SK-N-SH treated with all-trans-retinoic acid at 6 μM for 48 hours (cell line): ENCODE data around the gene MANBA.
"Not testable (repeated sequence)": the region's sequence is repeated elsewhere in the genome, so short reads cannot be mapped to it uniquely, and the experiment has no call there.

Experiments used
- ARNTL ChIP-seq: fragments of 450-650 bp; formaldehyde crosslinking; IDR thresholded peaks from 2 replicates; pipeline ENCODE4 v1.5.0; 2020; ENCODE audit warnings: low read depth, mild to moderate bottlenecking, moderate library complexity, borderline replicate concordance
- ISL1 ChIP-seq: fragments of 250-450 bp; sonication (Bioruptor Pico); IDR thresholded peaks from 2 replicates; pipeline ENCODE4 v2.1.2; 2022; ENCODE audit warnings: mild to moderate bottlenecking, moderate library complexity
- PPARA ChIP-seq: fragments of 250-450 bp; sonication (Bioruptor Pico); IDR thresholded peaks from 2 replicates; pipeline ENCODE4 v1.5.0; 2020; ENCODE audit warnings: mild to moderate bottlenecking, borderline replicate concordance
- TCF4 ChIP-seq: fragments of 250-450 bp; sonication (Bioruptor Pico); IDR thresholded peaks from 2 replicates; pipeline ENCODE4 v1.8.0; 2021; ENCODE audit warnings: mild to moderate bottlenecking, moderate library complexity, borderline replicate concordance
- TOX ChIP-seq: fragments of 250-450 bp; sonication (Bioruptor Pico); IDR thresholded peaks from 2 replicates; pipeline ENCODE4 v1.8.0; 2021; ENCODE audit warnings: mild to moderate bottlenecking, moderate library complexity, borderline replicate concordance
- ZFP3 ChIP-seq: fragments of 250-450 bp; sonication (Bioruptor Pico); IDR thresholded peaks from 2 replicates; pipeline ENCODE4 v1.5.0; 2020; ENCODE audit warnings: mild to moderate bottlenecking, moderate library complexity
- ZFP30 ChIP-seq: fragments of 450-650 bp; formaldehyde crosslinking; IDR thresholded peaks from 2 replicates; pipeline ENCODE4 v1.5.0; 2022; ENCODE audit warnings: mild to moderate bottlenecking, moderate library complexity
- ZNF70 ChIP-seq: fragments of 450-650 bp; formaldehyde crosslinking; IDR thresholded peaks from 2 replicates; pipeline ENCODE4 v1.5.0; 2020; ENCODE audit warnings: mild to moderate bottlenecking, moderate library complexity
- TF ChIP-seq, protein P1 (sequence below): fragments of 250-450 bp; sonication (Bioruptor Pico); IDR thresholded peaks from 2 replicates; pipeline ENCODE4 v1.8.0; 2020; ENCODE audit warnings: mild to moderate bottlenecking, moderate library complexity, borderline replicate concordance
- TF ChIP-seq, protein P2 (sequence below): fragments of 250-450 bp; sonication (Bioruptor Pico); IDR thresholded peaks from 2 replicates; pipeline ENCODE4 v1.5.1; 2020; ENCODE audit warnings: low read depth, mild to moderate bottlenecking, moderate library complexity
- TF ChIP-seq, protein P3 (sequence below): fragments of 250-450 bp; sonication (Bioruptor Pico); IDR thresholded peaks from 2 replicates; pipeline ENCODE4 v1.8.0; 2021; ENCODE audit warnings: low read depth, mild to moderate bottlenecking, moderate library complexity, borderline replicate concordance
- TF ChIP-seq, protein P4 (sequence below): fragments of 250-450 bp; sonication (Bioruptor Pico); IDR thresholded peaks from 2 replicates; pipeline ENCODE4 v1.5.1; 2021; ENCODE audit warnings: mild to moderate bottlenecking, moderate library complexity

DNA sequence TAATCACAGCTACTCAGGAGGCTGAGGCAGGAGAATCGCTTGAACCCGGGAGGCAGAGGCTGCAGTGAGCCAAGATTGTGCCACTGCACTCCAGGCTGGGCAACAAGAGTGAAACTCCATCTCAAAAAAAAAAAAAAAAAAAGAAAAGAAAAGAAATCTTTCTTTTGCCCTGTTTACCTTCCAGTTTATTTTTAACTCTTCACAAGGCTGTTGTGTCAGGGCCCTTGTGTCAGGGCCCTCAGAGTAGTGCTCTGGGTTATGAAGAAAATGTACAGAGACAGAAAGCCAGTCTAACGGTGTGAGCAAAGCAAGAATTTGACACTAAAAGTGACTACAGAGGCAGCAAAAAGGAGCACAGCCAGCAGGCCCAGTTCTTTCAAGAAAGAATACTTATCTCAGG lies 47.0 kb downstream of the MANBA start:
- TF ChIP-seq ARNTL (CRISPR knock-in tag); PPARA (CRISPR knock-in tag); ISL1 (CRISPR knock-in tag); TOX; ZFP3; ZFP30 (CRISPR knock-in tag); ZNF70; TCF4 (CRISPR knock-in tag): not testable (repeated sequence)
- TF ChIP-seq, protein P1, sequence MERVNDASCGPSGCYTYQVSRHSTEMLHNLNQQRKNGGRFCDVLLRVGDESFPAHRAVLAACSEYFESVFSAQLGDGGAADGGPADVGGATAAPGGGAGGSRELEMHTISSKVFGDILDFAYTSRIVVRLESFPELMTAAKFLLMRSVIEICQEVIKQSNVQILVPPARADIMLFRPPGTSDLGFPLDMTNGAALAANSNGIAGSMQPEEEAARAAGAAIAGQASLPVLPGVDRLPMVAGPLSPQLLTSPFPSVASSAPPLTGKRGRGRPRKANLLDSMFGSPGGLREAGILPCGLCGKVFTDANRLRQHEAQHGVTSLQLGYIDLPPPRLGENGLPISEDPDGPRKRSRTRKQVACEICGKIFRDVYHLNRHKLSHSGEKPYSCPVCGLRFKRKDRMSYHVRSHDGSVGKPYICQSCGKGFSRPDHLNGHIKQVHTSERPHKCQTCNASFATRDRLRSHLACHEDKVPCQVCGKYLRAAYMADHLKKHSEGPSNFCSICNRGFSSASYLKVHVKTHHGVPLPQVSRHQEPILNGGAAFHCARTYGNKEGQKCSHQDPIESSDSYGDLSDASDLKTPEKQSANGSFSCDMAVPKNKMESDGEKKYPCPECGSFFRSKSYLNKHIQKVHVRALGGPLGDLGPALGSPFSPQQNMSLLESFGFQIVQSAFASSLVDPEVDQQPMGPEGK (CRISPR knock-in tag): not testable (repeated sequence)
- TF ChIP-seq, protein P2, sequence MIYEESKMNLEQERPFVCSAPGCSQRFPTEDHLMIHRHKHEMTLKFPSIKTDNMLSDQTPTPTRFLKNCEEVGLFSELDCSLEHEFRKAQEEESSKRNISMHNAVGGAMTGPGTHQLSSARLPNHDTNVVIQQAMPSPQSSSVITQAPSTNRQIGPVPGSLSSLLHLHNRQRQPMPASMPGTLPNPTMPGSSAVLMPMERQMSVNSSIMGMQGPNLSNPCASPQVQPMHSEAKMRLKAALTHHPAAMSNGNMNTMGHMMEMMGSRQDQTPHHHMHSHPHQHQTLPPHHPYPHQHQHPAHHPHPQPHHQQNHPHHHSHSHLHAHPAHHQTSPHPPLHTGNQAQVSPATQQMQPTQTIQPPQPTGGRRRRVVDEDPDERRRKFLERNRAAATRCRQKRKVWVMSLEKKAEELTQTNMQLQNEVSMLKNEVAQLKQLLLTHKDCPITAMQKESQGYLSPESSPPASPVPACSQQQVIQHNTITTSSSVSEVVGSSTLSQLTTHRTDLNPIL (CRISPR knock-in tag): not testable (repeated sequence)
- TF ChIP-seq, protein P3, sequence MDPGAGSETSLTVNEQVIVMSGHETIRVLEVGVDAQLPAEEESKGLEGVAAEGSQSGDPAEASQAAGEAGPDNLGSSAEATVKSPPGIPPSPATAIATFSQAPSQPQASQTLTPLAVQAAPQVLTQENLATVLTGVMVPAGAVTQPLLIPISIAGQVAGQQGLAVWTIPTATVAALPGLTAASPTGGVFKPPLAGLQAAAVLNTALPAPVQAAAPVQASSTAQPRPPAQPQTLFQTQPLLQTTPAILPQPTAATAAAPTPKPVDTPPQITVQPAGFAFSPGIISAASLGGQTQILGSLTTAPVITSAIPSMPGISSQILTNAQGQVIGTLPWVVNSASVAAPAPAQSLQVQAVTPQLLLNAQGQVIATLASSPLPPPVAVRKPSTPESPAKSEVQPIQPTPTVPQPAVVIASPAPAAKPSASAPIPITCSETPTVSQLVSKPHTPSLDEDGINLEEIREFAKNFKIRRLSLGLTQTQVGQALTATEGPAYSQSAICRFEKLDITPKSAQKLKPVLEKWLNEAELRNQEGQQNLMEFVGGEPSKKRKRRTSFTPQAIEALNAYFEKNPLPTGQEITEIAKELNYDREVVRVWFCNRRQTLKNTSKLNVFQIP (CRISPR knock-in tag): not testable (repeated sequence)
- TF ChIP-seq, protein P4, sequence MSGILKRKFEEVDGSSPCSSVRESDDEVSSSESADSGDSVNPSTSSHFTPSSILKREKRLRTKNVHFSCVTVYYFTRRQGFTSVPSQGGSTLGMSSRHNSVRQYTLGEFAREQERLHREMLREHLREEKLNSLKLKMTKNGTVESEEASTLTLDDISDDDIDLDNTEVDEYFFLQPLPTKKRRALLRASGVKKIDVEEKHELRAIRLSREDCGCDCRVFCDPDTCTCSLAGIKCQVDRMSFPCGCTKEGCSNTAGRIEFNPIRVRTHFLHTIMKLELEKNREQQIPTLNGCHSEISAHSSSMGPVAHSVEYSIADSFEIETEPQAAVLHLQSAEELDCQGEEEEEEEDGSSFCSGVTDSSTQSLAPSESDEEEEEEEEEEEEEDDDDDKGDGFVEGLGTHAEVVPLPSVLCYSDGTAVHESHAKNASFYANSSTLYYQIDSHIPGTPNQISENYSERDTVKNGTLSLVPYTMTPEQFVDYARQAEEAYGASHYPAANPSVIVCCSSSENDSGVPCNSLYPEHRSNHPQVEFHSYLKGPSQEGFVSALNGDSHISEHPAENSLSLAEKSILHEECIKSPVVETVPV (CRISPR knock-in tag): not testable (repeated sequence)
